Caco-2 (cell line): ENCODE data around the gene PRDM8. TPM values are rescaled to one million over a fixed set of nuclear protein-coding genes. Genes with fewer than 3 reads are reported as not detected.

Experiments
- BruUV-seq: library from RNA; stranded (reverse); fragments of 400-500 nt; replicated peaks from 2 replicates; lab custom pipeline; 2021; lab: Mats Ljungman, UMichigan
- CTCF ChIA-PET: fragments of 300-600 bp; sonication (Branson Sonifier 250); formaldehyde crosslinking; loops from one replicate; lab custom pipeline; 2022; ENCODE audit warnings: antibody characterized with exemption; lab: Charles Lee
- POLR2A ChIA-PET: fragments of 300-600 bp; sonication (Branson Sonifier 250); formaldehyde crosslinking; loops from one replicate; lab custom pipeline; 2022; ENCODE audit warnings: antibody characterized with exemption; lab: Charles Lee
- DNase-seq, 2 experiments: peaks; one replicate each; pipeline versions ENCODE4 v3.0.0 to v3.0.0-alpha.2; 2020 to 2022
- H3K27me3 ChIP-seq: replicated peaks from 2 replicates; pipeline ENCODE4 v1.6.0; 2011; ENCODE audit warnings: low read length; ENCODE audit not compliant: control insufficient read depth, insufficient read depth
- H3K36me3 ChIP-seq: 2 replicates; pipeline ENCODE4 v1.5.1; 2011; ENCODE audit warnings: low read length; ENCODE audit not compliant: control insufficient read depth, insufficient read depth
- H3K4me1 ChIP-seq: fragments of 250-450 bp; sonication (Bioruptor Pico); 2 replicates; pipeline ENCODE4 v1.5.1; 2020; ENCODE audit warnings: mild to moderate bottlenecking
- H3K4me3 ChIP-seq: 2 replicates; pipeline ENCODE4 v1.5.1; 2011; ENCODE audit warnings: low read depth, mild to moderate bottlenecking, control low read depth, low read length
- H3K9me3 ChIP-seq: fragments of 250-450 bp; sonication (Bioruptor Pico); 2 replicates; pipeline ENCODE4 v1.5.1; 2020; ENCODE audit warnings: mild to moderate bottlenecking, moderate library complexity
- H3K27ac Mint-ChIP-seq: one replicate; pipeline ENCODE4 v1.8.0; 2022; ENCODE audit warnings: mixed read lengths; ENCODE audit not compliant: unreplicated experiment
- H3K27me3 Mint-ChIP-seq: one replicate; pipeline ENCODE4 v1.8.0; 2022; ENCODE audit warnings: mixed read lengths; ENCODE audit not compliant: insufficient read depth, unreplicated experiment
- H3K36me3 Mint-ChIP-seq: one replicate; pipeline ENCODE4 v1.8.0; 2022; ENCODE audit warnings: mild to moderate bottlenecking, mixed read lengths; ENCODE audit not compliant: insufficient read depth, unreplicated experiment
- H3K4me1 Mint-ChIP-seq: one replicate; pipeline ENCODE4 v1.8.0; 2022; ENCODE audit warnings: low read depth, mixed read lengths; ENCODE audit not compliant: unreplicated experiment
- H3K4me3 Mint-ChIP-seq: one replicate; pipeline ENCODE4 v1.8.0; 2022; ENCODE audit warnings: mild to moderate bottlenecking, moderate library complexity, mixed read lengths; ENCODE audit not compliant: unreplicated experiment
- H3K9me3 Mint-ChIP-seq: one replicate; pipeline ENCODE4 v1.8.0; 2022; ENCODE audit warnings: mixed read lengths; ENCODE audit not compliant: unreplicated experiment
- CTCF ChIP-seq, 2 experiments: fragments of 200-600 bp in 1 of 2; IDR thresholded peaks; 1 replicate in 1 of 2; 2 replicates in 1 of 2; pipeline versions ENCODE4 v1.5.1 to v1.8.0; 2011 to 2022; ENCODE audit warnings: antibody characterized with exemption in 1 of 2, control low read depth in 1 of 2, inconsistent platforms in 1 of 2, low read depth in 1 of 2, low read length in 1 of 2, mild to moderate bottlenecking in 1 of 2, moderate library complexity in 1 of 2; ENCODE audit not compliant: insufficient read depth in 1 of 2, severe bottlenecking in 1 of 2, unreplicated experiment in 1 of 2
- intact Hi-C: fragments of 100-400 bp; cut with micrococcal nuclease; formaldehyde crosslinking; loops from one replicate; pipeline ENCODE4 v1.10.0; 2022; ENCODE audit not compliant: unreplicated experiment
- total RNA-seq: library from RNA; stranded (reverse); gene quantifications from 2 replicates; pipeline ENCODE4 v1.2.3, GENCODE V29; 2022

PRDM8 gene
- total RNA-seq, 1 experiment from 2014 or later, result not detected

GRCh38 chr4:80153874-80154544 lies 43.3 kb upstream of the PRDM8 start:
- Mint-ChIP-seq H3K36me3 (no peaks in the 10 kb centered on the region), H3K27me3 (peaks cover 2% of the 10 kb centered on the region), H3K4me3 (no peak overlapping the region), H3K9me3 (no peaks in the 10 kb centered on the region), H3K4me1 (no peaks in the 10 kb centered on the region), H3K27ac (no peak overlapping the region)
- POLR2A ChIA-PET, result no interaction called here
- DNase-seq, result no peak
- CTCF ChIA-PET, result no interaction called here
- no TSS peak for BruUV-seq
- no peaks in the 10 kb centered on the region for H3K4me1 ChIP-seq
- H3K36me3 ChIP-seq, result no peaks in the 10 kb centered on the region
- no peak for TF ChIP-seq CTCF (IDR thresholded peaks at IDR 0.05; ENCODE audit: insufficient read depth in 1 of 2, low read depth in 1 of 2, low read length in 1 of 2, severe bottlenecking in 1 of 2, unreplicated experiment in 1 of 2)
- intact Hi-C loops, result no loop called here
- H3K27me3 ChIP-seq, result no peaks in the 10 kb centered on the region
- no peak overlapping the region for H3K4me3 ChIP-seq
- no peaks in the 10 kb centered on the region for H3K9me3 ChIP-seq

GRCh38 chr4:80154545-80154933 lies 42.8 kb upstream of the PRDM8 start:
- no peak overlapping the region for H3K4me3 ChIP-seq
- ChIA-PET POLR2A (no interaction called here), CTCF (no interaction called here)
- TF ChIP-seq CTCF (IDR thresholded peaks at IDR 0.05; ENCODE audit: insufficient read depth in 1 of 2, low read depth in 1 of 2, low read length in 1 of 2, severe bottlenecking in 1 of 2, unreplicated experiment in 1 of 2), result no peak
- H3K4me1 ChIP-seq, result no peaks in the 10 kb centered on the region
- no peaks in the 10 kb centered on the region for H3K27me3 ChIP-seq
- H3K27me3 Mint-ChIP-seq, result no peaks in the 10 kb centered on the region
- no peaks in the 10 kb centered on the region for H3K4me1 Mint-ChIP-seq
- H3K36me3 Mint-ChIP-seq, result no peaks in the 10 kb centered on the region
- H3K4me3 Mint-ChIP-seq, result no peak overlapping the region
- no TSS peak for BruUV-seq
- intact Hi-C loops, result no loop called here
- H3K27ac Mint-ChIP-seq, result no peak overlapping the region
- no peak for DNase-seq
- no peaks in the 10 kb centered on the region for H3K9me3 Mint-ChIP-seq
- H3K9me3 ChIP-seq, result no peaks in the 10 kb centered on the region
- H3K36me3 ChIP-seq, result no peaks in the 10 kb centered on the region

GRCh38 chr4:80155316-80155982 lies 41.9 kb upstream of the PRDM8 start:
- H3K27me3 ChIP-seq, result no peaks in the 10 kb centered on the region
- no peak overlapping the region for H3K27ac Mint-ChIP-seq
- no peaks in the 10 kb centered on the region for H3K4me1 ChIP-seq
- CTCF ChIA-PET, result no interaction called here
- no TSS peak for BruUV-seq
- H3K27me3 Mint-ChIP-seq, result no peaks in the 10 kb centered on the region
- no peaks in the 10 kb centered on the region for H3K9me3 ChIP-seq
- H3K4me1 Mint-ChIP-seq, result no peaks in the 10 kb centered on the region
- POLR2A ChIA-PET, result no interaction called here
- no peaks in the 10 kb centered on the region for H3K9me3 Mint-ChIP-seq
- DNase-seq, result no peak
- intact Hi-C loops, result no loop called here
- no peaks in the 10 kb centered on the region for H3K36me3 Mint-ChIP-seq
- H3K4me3 ChIP-seq, result no peak overlapping the region
- H3K36me3 ChIP-seq, result no peaks in the 10 kb centered on the region
- no peak overlapping the region for H3K4me3 Mint-ChIP-seq
- TF ChIP-seq CTCF (IDR thresholded peaks at IDR 0.05; ENCODE audit: insufficient read depth in 1 of 2, low read depth in 1 of 2, low read length in 1 of 2, severe bottlenecking in 1 of 2, unreplicated experiment in 1 of 2), result no peak
